OCI-LY1 (cell line): ENCODE results near the gene TMED10.

Experiments used
- H2AFZ ChIP-seq: fragments of 200-600 bp; sonication (generic), shearing (Covaris generic); 2 replicates; pipeline ENCODE4 v1.6.0; 2014; ENCODE audit warnings: antibody characterized with exemption, mild to moderate bottlenecking, low read length
- H3F3A ChIP-seq: fragments of 200-600 bp; sonication (generic), shearing (Covaris generic); 2 replicates; pipeline ENCODE4 v1.6.0; 2014; ENCODE audit warnings: mild to moderate bottlenecking, antibody characterized with exemption, low read length, moderate library complexity; ENCODE audit not compliant: insufficient read depth
- H3K27ac ChIP-seq: fragments of 200-600 bp; sonication (generic); 2 replicates; pipeline ENCODE4 v1.5.1; 2014; ENCODE audit warnings: low read length, mixed run types, mild to moderate bottlenecking, low read depth; ENCODE audit not compliant: poor library complexity, severe bottlenecking
- H3K27me3 ChIP-seq: fragments of 200-600 bp; sonication (generic); 2 replicates; pipeline ENCODE4 v1.6.0; 2014; ENCODE audit warnings: antibody characterized with exemption, mild to moderate bottlenecking, low read length, moderate library complexity; ENCODE audit not compliant: insufficient read depth
- H3K36me3 ChIP-seq: fragments of 200-600 bp; sonication (generic); 2 replicates; pipeline ENCODE4 v1.6.1; 2014; ENCODE audit warnings: mild to moderate bottlenecking, antibody characterized with exemption, low read length, moderate library complexity, mixed read lengths; ENCODE audit not compliant: insufficient read depth
- H3K4me1 ChIP-seq: fragments of 200-600 bp; sonication (generic); 2 replicates; pipeline ENCODE4 v1.5.1; 2014; ENCODE audit warnings: mild to moderate bottlenecking, low read length, moderate library complexity; ENCODE audit not compliant: insufficient read depth, severe bottlenecking
- H3K4me2 ChIP-seq: fragments of 200-600 bp; sonication (generic), shearing (Covaris generic); 2 replicates; pipeline ENCODE4 v1.6.1; 2014; ENCODE audit warnings: low read length
- H3K4me3 ChIP-seq: fragments of 200-600 bp; sonication (generic); 2 replicates; pipeline ENCODE4 v1.5.1; 2014; ENCODE audit warnings: low read length, low read depth, mild to moderate bottlenecking, mixed read lengths; ENCODE audit not compliant: poor library complexity, severe bottlenecking
- H3K79me2 ChIP-seq: fragments of 200-600 bp; shearing (Covaris generic); 2 replicates; pipeline ENCODE4 v1.6.1; 2016; ENCODE audit warnings: mixed run types, low read length, mixed read lengths; ENCODE audit not compliant: insufficient read depth
- H3K9ac ChIP-seq: fragments of 200-600 bp; sonication (generic), shearing (Covaris generic); 2 replicates; pipeline ENCODE4 v1.6.1; 2014; ENCODE audit warnings: mild to moderate bottlenecking, low read length, mixed read lengths
- H3K9me2 ChIP-seq: fragments of 200-600 bp; sonication (generic), shearing (Covaris generic); 2 replicates; pipeline ENCODE4 v1.6.1; 2014; ENCODE audit warnings: low read depth, mild to moderate bottlenecking, low read length, mixed read lengths
- H3K9me3 ChIP-seq: fragments of 200-600 bp; shearing (Covaris generic); 2 replicates; pipeline ENCODE4 v1.6.1; 2014; ENCODE audit warnings: low read length, mixed read lengths
- H4K20me1 ChIP-seq: fragments of 200-600 bp; sonication (generic), shearing (Covaris generic); 2 replicates; pipeline ENCODE4 v1.6.0; 2016; ENCODE audit warnings: mild to moderate bottlenecking, low read length; ENCODE audit not compliant: insufficient read depth
- EZH2 ChIP-seq: fragments of 200-600 bp; sonication (generic), shearing (Covaris generic); IDR thresholded peaks from 2 replicates; pipeline ENCODE4 v1.8.0; 2017; ENCODE audit warnings: borderline replicate concordance, mixed run types, mild to moderate bottlenecking, antibody characterized with exemption, low read length, moderate library complexity, mixed read lengths
- TF ChIP-seq, protein P1 (sequence below): fragments of 200-600 bp; sonication (generic), shearing (Covaris generic); IDR thresholded peaks from 2 replicates; pipeline ENCODE4 v1.5.1; 2017; ENCODE audit warnings: mild to moderate bottlenecking, antibody characterized with exemption, low read length, moderate library complexity, mixed read lengths

TMED10 gene

DNA sequence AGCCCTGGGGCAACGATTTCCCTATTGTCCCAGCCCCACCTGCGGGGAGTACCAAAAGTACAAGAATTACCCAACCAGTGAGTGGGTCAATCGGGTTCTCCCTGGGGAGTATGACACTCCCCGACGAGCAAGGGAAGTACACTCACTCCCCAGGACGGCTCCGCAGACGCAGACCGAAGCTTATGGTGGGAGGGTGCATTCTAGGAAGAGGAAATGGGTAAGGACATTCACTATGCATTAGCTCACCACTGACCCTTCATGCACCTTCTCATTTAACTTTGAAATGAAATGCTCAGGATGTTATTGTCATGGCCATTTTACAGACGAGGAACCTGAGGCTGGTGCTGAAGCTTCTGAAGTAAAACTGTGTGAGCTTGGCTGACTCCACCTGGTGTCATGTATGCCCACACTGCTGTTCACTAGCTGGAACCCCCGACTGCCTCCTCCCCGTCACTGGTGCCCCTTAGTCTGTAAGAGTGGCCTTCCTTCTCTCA lies 45.8 kb upstream of the TMED10 start:
- H3K9me3 ChIP-seq, result no peaks in the 10 kb centered on the region
- no peak overlapping the region for H3K9ac ChIP-seq
- H3K9me2 ChIP-seq, result no peaks in the 10 kb centered on the region
- peak overlapping the region; percentile 27; the same call in 1 of the 2 replicates for H3K4me2 ChIP-seq
- no peaks in the 10 kb centered on the region for H3K36me3 ChIP-seq
- no peaks in the 10 kb centered on the region for H3K27me3 ChIP-seq
- no peaks in the 10 kb centered on the region for H4K20me1 ChIP-seq
- no peak overlapping the region for H3K4me3 ChIP-seq
- H3K4me1 ChIP-seq, result peaks cover 6% of the 10 kb centered on the region
- H2AFZ ChIP-seq, result no peak overlapping the region
- TF ChIP-seq, protein P1, sequence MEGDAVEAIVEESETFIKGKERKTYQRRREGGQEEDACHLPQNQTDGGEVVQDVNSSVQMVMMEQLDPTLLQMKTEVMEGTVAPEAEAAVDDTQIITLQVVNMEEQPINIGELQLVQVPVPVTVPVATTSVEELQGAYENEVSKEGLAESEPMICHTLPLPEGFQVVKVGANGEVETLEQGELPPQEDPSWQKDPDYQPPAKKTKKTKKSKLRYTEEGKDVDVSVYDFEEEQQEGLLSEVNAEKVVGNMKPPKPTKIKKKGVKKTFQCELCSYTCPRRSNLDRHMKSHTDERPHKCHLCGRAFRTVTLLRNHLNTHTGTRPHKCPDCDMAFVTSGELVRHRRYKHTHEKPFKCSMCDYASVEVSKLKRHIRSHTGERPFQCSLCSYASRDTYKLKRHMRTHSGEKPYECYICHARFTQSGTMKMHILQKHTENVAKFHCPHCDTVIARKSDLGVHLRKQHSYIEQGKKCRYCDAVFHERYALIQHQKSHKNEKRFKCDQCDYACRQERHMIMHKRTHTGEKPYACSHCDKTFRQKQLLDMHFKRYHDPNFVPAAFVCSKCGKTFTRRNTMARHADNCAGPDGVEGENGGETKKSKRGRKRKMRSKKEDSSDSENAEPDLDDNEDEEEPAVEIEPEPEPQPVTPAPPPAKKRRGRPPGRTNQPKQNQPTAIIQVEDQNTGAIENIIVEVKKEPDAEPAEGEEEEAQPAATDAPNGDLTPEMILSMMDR, result no peak
- no peak for TF ChIP-seq EZH2
- H3K27ac ChIP-seq, result no peak overlapping the region
- H3K79me2 ChIP-seq, result no peaks in the 10 kb centered on the region
- H3F3A ChIP-seq, result no peaks in the 10 kb centered on the region

GRCh38 chr14:75221797-75222196 lies 45.4 kb upstream of the TMED10 start:
- no peaks in the 10 kb centered on the region for H4K20me1 ChIP-seq
- no peaks in the 10 kb centered on the region for H3K9me3 ChIP-seq
- no peak overlapping the region for H3K4me3 ChIP-seq
- H3K9me2 ChIP-seq, result no peaks in the 10 kb centered on the region
- no peak overlapping the region for H3K4me2 ChIP-seq
- no peaks in the 10 kb centered on the region for H3K27me3 ChIP-seq
- no peaks in the 10 kb centered on the region for H3K36me3 ChIP-seq
- H3K9ac ChIP-seq, result no peak overlapping the region
- peaks cover 6% of the 10 kb centered on the region for H3K4me1 ChIP-seq
- TF ChIP-seq, protein P1, result no peak
- TF ChIP-seq EZH2, result no peak
- no peak overlapping the region for H3K27ac ChIP-seq
- no peaks in the 10 kb centered on the region for H3F3A ChIP-seq
- H2AFZ ChIP-seq, result no peak overlapping the region
- no peaks in the 10 kb centered on the region for H3K79me2 ChIP-seq

GRCh38 chr14:75220156-75220555 lies 43.7 kb upstream of the TMED10 start:
- no peaks in the 10 kb centered on the region for H3K27me3 ChIP-seq
- H2AFZ ChIP-seq, result no peak overlapping the region
- H3K36me3 ChIP-seq, result no peaks in the 10 kb centered on the region
- no peaks in the 10 kb centered on the region for H4K20me1 ChIP-seq
- H3K9me2 ChIP-seq, result no peaks in the 10 kb centered on the region
- H3K4me3 ChIP-seq, result no peak overlapping the region
- H3K27ac ChIP-seq, result no peak overlapping the region
- no peaks in the 10 kb centered on the region for H3F3A ChIP-seq
- H3K4me2 ChIP-seq, result no peak overlapping the region
- H3K9ac ChIP-seq, result no peak overlapping the region
- TF ChIP-seq EZH2, result no peak
- peaks cover 6% of the 10 kb centered on the region for H3K4me1 ChIP-seq
- H3K79me2 ChIP-seq, result no peaks in the 10 kb centered on the region
- H3K9me3 ChIP-seq, result no peaks in the 10 kb centered on the region

DNA sequence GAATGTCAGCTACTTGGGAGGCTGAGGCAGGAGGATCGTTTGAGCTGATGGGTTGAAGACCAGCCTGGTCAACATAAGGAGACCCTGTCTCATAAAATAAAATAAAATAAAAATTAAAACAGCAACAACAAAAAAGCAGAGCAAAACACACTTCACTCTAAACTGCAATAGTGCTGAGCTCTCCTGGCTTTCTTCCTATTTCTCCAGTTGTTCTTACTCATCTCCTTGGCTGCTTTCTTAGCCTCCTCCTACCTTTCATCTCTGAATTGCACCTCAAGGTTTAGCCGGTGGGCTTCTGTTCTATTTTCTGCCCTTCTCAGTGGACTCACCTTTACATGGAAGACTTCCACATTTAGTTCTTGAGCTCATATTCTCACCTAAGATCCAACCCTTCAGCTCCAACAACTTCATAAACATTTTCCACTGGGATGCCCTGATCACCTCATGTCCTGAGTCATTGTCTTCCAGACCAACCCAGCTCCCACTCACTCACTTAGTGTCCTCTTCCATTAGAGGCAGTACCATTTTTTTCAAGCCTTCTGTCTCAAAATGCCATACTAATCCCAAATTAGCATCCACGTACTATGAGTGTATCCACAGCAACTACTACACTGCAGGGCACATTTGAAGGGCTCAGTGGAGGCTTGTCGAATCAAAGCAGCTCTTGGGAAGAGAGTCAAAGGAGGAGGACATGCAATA lies 41.2 kb upstream of the TMED10 start:
- Histone ChIP-seq H3K9me2 (no peaks in the 10 kb centered on the region), H4K20me1 (no peaks in the 10 kb centered on the region)

More for the DNA sequence above, 41.2 kb upstream of the TMED10 start:
- no peaks in the 10 kb centered on the region for H3K9me3 ChIP-seq
- H3K36me3 ChIP-seq, result no peaks in the 10 kb centered on the region
- H3K4me2 ChIP-seq, result no peak overlapping the region
- no peaks in the 10 kb centered on the region for H3K27me3 ChIP-seq
- H3F3A ChIP-seq, result no peaks in the 10 kb centered on the region
- H3K9ac ChIP-seq, result no peak overlapping the region
- H3K79me2 ChIP-seq, result no peaks in the 10 kb centered on the region
- no peak overlapping the region for H3K4me3 ChIP-seq
- peaks cover 6% of the 10 kb centered on the region for H3K4me1 ChIP-seq
- H3K27ac ChIP-seq, result no peak overlapping the region
- H2AFZ ChIP-seq, result no peak overlapping the region
- TF ChIP-seq EZH2, result no peak
- TF ChIP-seq, protein P1, result no peak
